ENCODE measurements around the gene TGFB1. TPM values are rescaled to one million over a fixed set of nuclear protein-coding genes. Genes with fewer than 3 reads are reported as not detected.

TGFB1 gene
- polyA plus RNA-seq, 1 of the 3 experiments (the other 2 are of a cell fraction): 25.5 TPM

DNA sequence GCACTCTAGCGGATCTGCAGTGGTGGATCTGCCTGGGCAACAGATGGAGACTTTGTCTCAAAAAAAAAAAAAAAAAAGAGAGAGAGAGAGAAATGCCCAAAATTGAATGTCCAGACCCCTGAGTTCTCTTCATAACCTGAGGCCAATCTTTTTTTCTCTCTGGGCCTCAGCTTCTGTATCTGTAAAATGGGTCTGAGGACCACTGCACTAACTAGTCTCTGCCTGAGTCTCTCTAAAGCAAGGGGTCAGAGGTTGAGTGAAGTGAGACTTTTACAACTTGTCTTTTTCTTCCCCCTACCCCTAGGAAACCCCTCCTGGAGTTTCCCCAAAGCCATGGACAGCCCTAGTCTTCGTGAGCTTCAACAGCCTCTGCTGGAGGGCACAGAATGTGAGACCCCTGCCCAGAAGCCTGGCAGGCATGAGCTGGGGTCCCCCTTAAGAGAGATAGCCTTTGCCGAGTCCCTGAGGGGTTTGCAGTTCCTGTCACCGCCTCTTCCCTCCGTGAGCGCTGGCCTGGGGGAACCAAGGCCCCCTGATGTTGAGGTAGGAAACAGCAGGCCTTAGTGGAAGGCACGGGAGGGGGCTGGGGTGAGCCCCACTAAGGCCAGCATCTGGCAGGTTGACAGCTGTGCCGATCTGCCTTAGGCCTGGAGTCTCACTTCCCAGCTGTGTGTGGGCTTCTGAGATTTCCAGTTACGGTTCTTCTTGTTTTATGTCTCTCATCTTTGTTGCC is 24.4 kb upstream of the TGFB1 start:
- TF ChIP-seq GATA2 (CRISPR knock-in tag; IDR thresholded peaks at IDR 0.05) (no peak), MXI1 (IDR thresholded peaks at IDR 0.05; ENCODE audit: low read depth, low read length) (no peak), FOSL2 (IDR thresholded peaks at IDR 0.05; ENCODE audit: borderline replicate concordance, low read depth) (no peak), RFX5 (IDR thresholded peaks at IDR 0.05; ENCODE audit: low read length) (no peak), EZH2phosphoT487 (IDR thresholded peaks at IDR 0.05; ENCODE audit: borderline replicate concordance, low read depth) (no peak), TAF1 (IDR thresholded peaks at IDR 0.05; ENCODE audit: borderline replicate concordance, low read depth, low read length) (no peak), FOXM1 (IDR thresholded peaks at IDR 0.05; ENCODE audit: low read depth) (no peak), SIN3A (IDR thresholded peaks at IDR 0.05; ENCODE audit: borderline replicate concordance, low read depth, low read length) (no peak), EP300 (IDR thresholded peaks at IDR 0.05; ENCODE audit: borderline replicate concordance in 1 of 2, low read depth in 1 of 2, low read length in 1 of 2) (no peak), TCF12 (IDR thresholded peaks at IDR 0.05) (no peak), JUND (IDR thresholded peaks at IDR 0.05) (no peak), ELF1 (IDR thresholded peaks at IDR 0.05) (no peak), MEF2A (IDR thresholded peaks at IDR 0.05; ENCODE audit: borderline replicate concordance, low read depth) (no peak)
- TF ChIP-seq, protein P1, sequence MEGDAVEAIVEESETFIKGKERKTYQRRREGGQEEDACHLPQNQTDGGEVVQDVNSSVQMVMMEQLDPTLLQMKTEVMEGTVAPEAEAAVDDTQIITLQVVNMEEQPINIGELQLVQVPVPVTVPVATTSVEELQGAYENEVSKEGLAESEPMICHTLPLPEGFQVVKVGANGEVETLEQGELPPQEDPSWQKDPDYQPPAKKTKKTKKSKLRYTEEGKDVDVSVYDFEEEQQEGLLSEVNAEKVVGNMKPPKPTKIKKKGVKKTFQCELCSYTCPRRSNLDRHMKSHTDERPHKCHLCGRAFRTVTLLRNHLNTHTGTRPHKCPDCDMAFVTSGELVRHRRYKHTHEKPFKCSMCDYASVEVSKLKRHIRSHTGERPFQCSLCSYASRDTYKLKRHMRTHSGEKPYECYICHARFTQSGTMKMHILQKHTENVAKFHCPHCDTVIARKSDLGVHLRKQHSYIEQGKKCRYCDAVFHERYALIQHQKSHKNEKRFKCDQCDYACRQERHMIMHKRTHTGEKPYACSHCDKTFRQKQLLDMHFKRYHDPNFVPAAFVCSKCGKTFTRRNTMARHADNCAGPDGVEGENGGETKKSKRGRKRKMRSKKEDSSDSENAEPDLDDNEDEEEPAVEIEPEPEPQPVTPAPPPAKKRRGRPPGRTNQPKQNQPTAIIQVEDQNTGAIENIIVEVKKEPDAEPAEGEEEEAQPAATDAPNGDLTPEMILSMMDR (IDR thresholded peaks at IDR 0.05): no peak
- TF ChIP-seq, protein P2, sequence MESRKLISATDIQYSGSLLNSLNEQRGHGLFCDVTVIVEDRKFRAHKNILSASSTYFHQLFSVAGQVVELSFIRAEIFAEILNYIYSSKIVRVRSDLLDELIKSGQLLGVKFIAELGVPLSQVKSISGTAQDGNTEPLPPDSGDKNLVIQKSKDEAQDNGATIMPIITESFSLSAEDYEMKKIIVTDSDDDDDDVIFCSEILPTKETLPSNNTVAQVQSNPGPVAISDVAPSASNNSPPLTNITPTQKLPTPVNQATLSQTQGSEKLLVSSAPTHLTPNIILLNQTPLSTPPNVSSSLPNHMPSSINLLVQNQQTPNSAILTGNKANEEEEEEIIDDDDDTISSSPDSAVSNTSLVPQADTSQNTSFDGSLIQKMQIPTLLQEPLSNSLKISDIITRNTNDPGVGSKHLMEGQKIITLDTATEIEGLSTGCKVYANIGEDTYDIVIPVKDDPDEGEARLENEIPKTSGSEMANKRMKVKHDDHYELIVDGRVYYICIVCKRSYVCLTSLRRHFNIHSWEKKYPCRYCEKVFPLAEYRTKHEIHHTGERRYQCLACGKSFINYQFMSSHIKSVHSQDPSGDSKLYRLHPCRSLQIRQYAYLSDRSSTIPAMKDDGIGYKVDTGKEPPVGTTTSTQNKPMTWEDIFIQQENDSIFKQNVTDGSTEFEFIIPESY (IDR thresholded peaks at IDR 0.05; ENCODE audit: borderline replicate concordance, low read depth): no peak
- TF ChIP-seq, protein P3, sequence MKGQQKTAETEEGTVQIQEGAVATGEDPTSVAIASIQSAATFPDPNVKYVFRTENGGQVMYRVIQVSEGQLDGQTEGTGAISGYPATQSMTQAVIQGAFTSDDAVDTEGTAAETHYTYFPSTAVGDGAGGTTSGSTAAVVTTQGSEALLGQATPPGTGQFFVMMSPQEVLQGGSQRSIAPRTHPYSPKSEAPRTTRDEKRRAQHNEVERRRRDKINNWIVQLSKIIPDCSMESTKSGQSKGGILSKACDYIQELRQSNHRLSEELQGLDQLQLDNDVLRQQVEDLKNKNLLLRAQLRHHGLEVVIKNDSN (IDR thresholded peaks at IDR 0.05; ENCODE audit: borderline replicate concordance, low read depth): no peak
- TF ChIP-seq, protein P4, sequence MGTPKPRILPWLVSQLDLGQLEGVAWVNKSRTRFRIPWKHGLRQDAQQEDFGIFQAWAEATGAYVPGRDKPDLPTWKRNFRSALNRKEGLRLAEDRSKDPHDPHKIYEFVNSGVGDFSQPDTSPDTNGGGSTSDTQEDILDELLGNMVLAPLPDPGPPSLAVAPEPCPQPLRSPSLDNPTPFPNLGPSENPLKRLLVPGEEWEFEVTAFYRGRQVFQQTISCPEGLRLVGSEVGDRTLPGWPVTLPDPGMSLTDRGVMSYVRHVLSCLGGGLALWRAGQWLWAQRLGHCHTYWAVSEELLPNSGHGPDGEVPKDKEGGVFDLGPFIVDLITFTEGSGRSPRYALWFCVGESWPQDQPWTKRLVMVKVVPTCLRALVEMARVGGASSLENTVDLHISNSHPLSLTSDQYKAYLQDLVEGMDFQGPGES (IDR thresholded peaks at IDR 0.05; ENCODE audit: low read depth, low read length): no peak
- TF ChIP-seq, protein P5, sequence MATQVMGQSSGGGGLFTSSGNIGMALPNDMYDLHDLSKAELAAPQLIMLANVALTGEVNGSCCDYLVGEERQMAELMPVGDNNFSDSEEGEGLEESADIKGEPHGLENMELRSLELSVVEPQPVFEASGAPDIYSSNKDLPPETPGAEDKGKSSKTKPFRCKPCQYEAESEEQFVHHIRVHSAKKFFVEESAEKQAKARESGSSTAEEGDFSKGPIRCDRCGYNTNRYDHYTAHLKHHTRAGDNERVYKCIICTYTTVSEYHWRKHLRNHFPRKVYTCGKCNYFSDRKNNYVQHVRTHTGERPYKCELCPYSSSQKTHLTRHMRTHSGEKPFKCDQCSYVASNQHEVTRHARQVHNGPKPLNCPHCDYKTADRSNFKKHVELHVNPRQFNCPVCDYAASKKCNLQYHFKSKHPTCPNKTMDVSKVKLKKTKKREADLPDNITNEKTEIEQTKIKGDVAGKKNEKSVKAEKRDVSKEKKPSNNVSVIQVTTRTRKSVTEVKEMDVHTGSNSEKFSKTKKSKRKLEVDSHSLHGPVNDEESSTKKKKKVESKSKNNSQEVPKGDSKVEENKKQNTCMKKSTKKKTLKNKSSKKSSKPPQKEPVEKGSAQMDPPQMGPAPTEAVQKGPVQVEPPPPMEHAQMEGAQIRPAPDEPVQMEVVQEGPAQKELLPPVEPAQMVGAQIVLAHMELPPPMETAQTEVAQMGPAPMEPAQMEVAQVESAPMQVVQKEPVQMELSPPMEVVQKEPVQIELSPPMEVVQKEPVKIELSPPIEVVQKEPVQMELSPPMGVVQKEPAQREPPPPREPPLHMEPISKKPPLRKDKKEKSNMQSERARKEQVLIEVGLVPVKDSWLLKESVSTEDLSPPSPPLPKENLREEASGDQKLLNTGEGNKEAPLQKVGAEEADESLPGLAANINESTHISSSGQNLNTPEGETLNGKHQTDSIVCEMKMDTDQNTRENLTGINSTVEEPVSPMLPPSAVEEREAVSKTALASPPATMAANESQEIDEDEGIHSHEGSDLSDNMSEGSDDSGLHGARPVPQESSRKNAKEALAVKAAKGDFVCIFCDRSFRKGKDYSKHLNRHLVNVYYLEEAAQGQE (IDR thresholded peaks at IDR 0.05; ENCODE audit: low read depth, low read length): no peak
- Histone ChIP-seq H3F3A (replicated peaks; ENCODE audit: insufficient read depth) (peaks cover 32% of the 10 kb centered on the region), H3K4me1 (ENCODE audit: control insufficient read depth in 1 of 2, insufficient read depth in 2 of 2, low read depth in 1 of 2, low read length in 1 of 2) (peaks cover 6 to 8% of the 10 kb centered on the region in 2 experiments; a peak in 3 of 4 replicates), H2AFZ (ENCODE audit: low read depth) (no peak overlapping the region), H3K27me3 (ENCODE audit: insufficient read depth) (no peaks in the 10 kb centered on the region), H3K27ac (ENCODE audit: low read depth in 2 of 2, low read length in 1 of 2) (no peak overlapping the region), H3K79me2 (ENCODE audit: insufficient read depth) (peaks cover 2% of the 10 kb centered on the region; the same call in 1 of the 2 replicates), H3K9ac (no peak overlapping the region), H3K9me3 (no peaks in the 10 kb centered on the region), H3K36me3 (replicated peaks in 1 of 2; ENCODE audit: control insufficient read depth in 1 of 2, insufficient read depth in 2 of 2, low read length in 1 of 2) (no peaks in the 10 kb centered on the region), H3K4me3 (ENCODE audit: low read depth in 2 of 2, low read length in 1 of 2) (no peak overlapping the region), H3K4me2 (no peak overlapping the region), H3K9me2 (no peaks in the 10 kb centered on the region), H4K20me1 (ENCODE audit: insufficient read depth) (peaks cover 15% of the 10 kb centered on the region; the same call in 1 of the 2 replicates)
- DNase-seq: peak; percentile 71
- WGBS (ENCODE audit: low lambda C conversion rate): 79% methylated on average over 9 of the region's 9 CpGs
- POLR2A ChIA-PET: interaction anchor here (0.7 kb wide), 1 partner anchor 15 kb away, joined by 3 read pairs; no protein-coding TSS in a partner anchor
- CTCF ChIA-PET: interaction anchor here (0.6 to 1.0 kb wide), 2 partner anchors 11 to 142 kb away, joined by 3 read pairs; no protein-coding TSS in a partner anchor

Measured in SK-N-SH (cell line).